ENCODE results near the gene REG4. TPM values are rescaled to one million over a fixed set of nuclear protein-coding genes. Genes with fewer than 3 reads are reported as not detected.

REG4 gene
- total RNA-seq, 1 experiment from 2014 or later: 0.06 TPM

DNA sequence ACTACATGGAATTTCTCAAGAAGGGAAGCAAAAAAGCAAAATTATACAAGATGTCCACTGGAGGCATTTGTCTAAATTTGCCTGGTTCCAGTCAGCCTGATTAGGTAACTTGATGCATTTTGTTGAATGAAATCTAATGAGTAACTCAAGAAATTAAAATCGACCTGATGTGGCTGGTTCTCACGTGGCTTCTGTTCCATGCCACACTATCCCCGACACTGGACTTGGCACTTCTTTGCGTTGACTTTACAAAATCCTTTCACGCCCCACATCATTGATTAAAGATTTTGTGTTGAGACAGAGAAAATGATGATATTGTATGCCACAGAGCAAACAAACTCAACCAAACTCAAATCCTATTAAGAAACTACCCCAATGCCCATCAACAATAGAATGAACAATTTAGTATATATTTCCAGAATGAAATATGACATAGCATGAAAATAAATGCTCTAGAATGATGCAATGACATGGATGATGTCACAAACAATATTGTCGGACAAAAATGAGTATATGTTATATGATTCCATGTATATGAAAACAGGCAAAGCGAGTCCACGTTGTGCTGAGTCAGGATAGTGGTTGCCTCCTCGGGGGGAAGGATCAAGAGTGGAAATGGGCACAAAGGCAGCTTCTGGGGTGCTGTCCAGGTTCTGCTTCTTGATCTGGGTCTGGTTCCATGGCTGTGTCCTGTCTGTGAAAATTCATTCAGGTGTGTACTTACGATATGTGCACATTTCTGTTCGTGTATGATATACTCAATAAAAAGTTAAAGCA is 29.6 kb downstream of the REG4 start:
- no peak for DNase-seq (ENCODE audit: low read depth)

DNA sequence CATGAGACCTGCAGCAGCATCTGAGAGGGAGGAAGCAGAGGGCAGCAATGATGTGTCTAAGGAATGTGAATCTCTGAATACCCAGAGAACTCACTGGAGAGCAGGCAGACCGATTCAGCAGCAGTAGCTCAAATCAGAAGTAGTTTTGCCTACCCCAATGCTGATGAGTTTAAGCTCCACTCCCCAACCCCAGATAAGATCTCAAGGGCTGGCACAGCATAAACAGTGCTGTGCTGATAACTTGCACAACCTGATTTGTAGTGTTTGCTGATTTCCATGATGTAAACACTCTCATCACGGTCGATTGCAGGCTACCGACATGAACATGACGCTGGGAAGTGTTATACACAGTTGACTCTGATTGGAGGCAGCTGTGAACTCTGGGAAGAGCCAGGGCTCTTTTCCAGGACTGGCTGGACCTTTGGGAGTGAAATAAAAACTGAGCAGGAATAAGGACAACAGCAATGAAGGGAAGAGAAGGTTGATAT is 31.3 kb downstream of the REG4 start:
- DNase-seq (ENCODE audit: low read depth): no peak

DNA sequence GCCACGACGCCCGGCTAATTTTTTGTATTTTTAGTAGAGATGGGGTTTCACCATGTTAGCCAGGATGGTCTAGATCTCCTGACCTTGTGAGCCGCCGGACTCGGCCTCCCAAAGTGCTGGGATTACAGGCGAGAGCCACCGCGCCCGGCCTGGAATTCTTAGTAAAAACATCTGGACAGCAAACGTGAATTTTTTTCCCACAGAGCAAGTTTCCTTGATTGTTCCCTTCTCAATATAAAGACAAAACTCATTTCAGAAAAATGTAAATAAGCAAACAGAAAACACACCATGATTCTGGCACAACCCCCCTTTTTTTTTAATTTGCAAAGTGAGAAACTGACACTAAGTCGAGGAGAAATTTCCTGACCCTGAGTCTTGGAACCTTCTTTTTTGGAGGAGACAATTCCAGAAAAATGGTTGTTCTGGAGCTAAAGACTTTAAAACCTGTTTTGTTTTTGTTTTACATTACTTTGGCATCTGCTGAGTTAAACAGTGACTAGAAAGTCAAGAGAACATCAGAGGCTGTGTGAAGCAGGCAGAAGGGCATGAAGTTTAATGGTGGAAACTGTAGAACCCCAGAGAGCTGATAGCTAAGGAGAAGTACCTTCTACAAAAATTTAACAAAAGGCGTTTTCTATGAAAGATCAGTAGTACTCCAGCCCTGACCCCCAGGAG is 32.2 kb downstream of the REG4 start:
- no peak for DNase-seq (ENCODE audit: low read depth)

- DNase-seq (ENCODE audit: low read depth): no peak
These were observed 32.9 kb downstream of the REG4 start for GRCh38 chr1:119778359-119778758.

- no peak for DNase-seq (ENCODE audit: low read depth)
These were observed 36.3 kb downstream of the REG4 start for GRCh38 chr1:119774746-119775490.

- DNase-seq (ENCODE audit: low read depth): no peak
These were observed 37.5 kb downstream of the REG4 start for GRCh38 chr1:119773711-119774241.

- DNase-seq (ENCODE audit: low read depth): no peak
These were observed 39.0 kb downstream of the REG4 start for GRCh38 chr1:119772298-119772697.

GRCh38 chr1:119771770-119772169 is 39.5 kb downstream of the REG4 start:
- DNase-seq (ENCODE audit: low read depth): no peak

DNA sequence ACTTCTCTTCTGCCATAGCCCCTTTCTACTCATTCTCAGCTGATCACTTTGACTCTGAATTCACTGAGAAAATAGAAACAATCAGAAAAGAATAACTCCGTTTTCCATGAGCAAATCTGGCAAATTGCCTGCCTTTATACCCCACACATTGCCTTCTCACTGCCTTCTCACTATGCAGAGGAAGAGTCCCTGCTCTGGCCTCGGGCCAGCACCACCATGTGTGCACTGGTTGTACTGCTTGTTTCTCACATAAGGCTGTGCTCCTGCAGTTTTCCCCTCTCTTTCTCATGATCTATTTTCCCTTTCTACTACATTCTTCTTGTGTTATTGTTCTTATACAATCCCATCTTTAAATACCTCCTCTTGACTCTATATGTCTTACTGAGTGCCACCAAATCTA is 40.2 kb downstream of the REG4 start:
- no peak for DNase-seq (ENCODE audit: low read depth)

- DNase-seq (ENCODE audit: low read depth): no peak
These were observed 42.5 kb downstream of the REG4 start, which contains the start of gene HMGCS2 for GRCh38 chr1:119768778-119769177. Gene HMGCS2, minus strand, starts transcription at chr1:119768905. Its CDS starts 61 bp downstream, at chr1:119768844.

GRCh38 chr1:119767486-119767885 is 43.8 kb downstream of the REG4 start:
- DNase-seq (ENCODE audit: low read depth): no peak

DNA sequence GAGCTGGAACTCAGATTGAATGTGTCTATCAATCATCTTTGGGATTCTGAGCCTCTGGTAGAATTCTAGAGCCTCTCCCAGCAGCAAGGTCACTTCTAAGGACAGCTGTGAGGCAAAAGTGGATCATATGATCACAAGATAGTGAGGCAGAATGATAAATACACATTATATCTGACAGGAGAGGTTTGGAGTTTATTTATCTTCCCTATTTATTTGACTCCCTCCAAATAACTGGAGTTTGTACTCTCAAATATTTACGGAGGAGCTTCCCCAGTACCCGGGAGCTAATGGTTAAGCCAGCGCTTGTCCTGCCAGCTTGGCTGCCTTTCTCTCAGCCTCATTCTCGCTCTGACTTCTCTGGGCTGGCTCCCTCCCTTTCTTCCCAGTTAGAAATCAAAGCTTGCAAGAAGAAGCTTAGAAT is 44.9 kb downstream of the REG4 start:
- no peak for DNase-seq (ENCODE audit: low read depth)

- DNase-seq (ENCODE audit: low read depth): no peak
These were observed 47.0 kb downstream of the REG4 start for GRCh38 chr1:119764220-119764619.

- no peak for DNase-seq (ENCODE audit: low read depth)
These were observed 48.3 kb downstream of the REG4 start for GRCh38 chr1:119762953-119763352.

GRCh38 chr1:119762409-119762808 is 48.9 kb downstream of the REG4 start:
- DNase-seq (ENCODE audit: low read depth): no peak

GRCh38 chr1:119758584-119758983 is 52.7 kb downstream of the REG4 start:
- DNase-seq (ENCODE audit: low read depth): no peak

- no peak for DNase-seq (ENCODE audit: low read depth)
These were observed 58.7 kb downstream of the REG4 start for GRCh38 chr1:119752592-119752991.

DNA sequence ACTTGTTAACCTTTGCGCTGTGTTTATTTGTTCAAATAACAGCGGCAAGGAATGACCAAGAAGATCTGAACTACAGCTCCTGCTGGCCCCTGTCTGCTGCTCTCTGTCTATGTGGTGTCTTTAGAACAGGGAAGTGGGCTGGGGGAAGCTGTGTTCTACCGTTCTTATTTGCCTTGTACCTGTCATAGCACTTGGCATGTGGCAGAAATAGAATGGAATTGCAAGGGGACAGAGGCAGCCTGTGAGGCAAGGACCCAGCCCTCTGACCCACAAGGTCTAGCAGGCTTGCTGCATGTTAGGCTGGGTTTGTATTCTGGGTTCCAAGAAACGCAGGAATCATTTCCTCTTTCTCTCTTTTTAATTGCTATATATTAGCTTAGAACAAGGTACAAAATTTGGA is 63.2 kb downstream of the REG4 start:
- no peak for DNase-seq (ENCODE audit: low read depth)

DNA sequence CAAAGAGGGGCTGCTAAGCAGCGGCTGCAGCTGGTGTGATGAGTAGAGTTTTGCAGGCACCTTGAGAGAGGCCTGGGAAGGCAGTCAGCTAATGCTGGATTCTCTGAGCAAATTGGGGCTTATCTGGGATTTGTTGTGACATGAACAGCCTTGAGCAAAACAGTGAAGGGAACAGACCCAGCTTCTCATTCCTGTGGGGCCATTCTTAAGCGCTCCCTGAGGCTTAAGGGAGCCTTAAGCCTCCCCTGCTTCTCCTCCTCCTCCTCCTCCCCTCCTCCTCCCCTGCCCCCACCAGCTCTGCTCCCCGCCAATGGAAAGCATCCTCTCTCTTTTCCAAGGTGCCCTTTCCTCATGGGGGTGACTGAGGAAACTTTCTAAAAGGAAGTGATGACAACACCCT is 63.8 kb downstream of the REG4 start:
- no peak for DNase-seq (ENCODE audit: low read depth)

DNA sequence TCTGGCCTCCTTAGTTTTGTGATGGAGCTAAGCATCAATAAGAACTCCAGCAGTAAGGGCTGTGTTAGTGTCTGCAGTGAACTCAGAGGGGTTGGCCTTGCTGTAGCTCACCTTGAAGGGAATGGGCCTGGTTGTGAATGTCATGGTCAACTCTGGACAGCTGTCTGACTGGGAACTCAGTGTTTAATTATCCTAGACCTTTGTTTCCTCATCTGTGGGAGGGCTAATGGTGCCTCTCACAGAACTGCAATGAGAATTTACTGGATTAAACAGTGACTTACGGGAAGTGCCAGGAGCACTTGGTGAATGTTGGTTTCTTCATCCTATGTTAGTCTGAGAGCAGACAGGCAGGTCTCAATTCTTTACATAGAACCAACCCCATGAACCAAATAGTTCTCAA is 66.2 kb downstream of the REG4 start:
- no peak for DNase-seq (ENCODE audit: low read depth)

DNA sequence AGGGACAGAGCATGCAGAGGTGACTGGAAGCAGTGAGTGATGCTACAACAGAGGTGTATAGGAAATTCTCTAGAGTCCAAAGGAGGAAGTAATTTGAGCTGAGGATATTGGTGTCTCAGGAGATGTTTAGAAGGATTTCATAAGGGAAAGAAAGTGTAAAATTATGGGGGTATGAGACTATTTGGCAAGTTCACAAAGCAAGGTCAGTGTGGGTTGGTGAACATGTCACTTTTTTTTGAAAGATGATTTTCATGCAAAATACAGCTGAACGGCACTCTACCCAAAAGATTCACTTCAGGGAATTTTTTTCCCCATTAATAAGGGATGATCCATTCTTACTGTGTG is 66.7 kb downstream of the REG4 start:
- no peak for DNase-seq (ENCODE audit: low read depth)
